Activated CD4-positive, alpha-beta T cell treated with anti-CD3 and anti-CD28 coated beads for 1 hour (primary cell): Measurements from ENCODE around the gene CDH22.

ENCODE experiments used
- DNase-seq: peaks from one replicate; pipeline ENCODE4 v3.0.0-alpha.2; 2020

The CDH22 gene

GRCh38 chr20:46233701-46234100 lies 74.6 kb downstream of the CDH22 start:
- DNase-seq = no peak

DNA sequence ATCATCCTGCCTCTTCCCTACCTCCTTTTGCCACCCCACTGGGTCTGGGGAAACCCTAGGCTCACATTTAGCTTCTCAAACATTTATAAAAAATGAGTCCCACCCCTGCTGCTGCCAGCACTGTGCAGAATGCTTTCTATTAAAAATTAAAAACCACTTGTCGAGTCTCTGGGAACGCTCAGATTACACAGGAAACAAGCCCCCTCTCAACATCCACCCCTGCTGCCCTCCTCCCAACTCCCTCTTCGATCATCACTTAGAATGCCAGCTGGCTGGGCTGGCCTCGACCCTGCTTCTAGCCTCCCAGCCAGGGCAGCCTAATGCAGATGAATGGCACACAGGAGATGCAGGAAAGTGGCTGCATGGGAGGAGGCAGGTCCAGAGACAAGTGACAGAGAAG lies 75.8 kb downstream of the CDH22 start:
- DNase-seq = no peak

DNA sequence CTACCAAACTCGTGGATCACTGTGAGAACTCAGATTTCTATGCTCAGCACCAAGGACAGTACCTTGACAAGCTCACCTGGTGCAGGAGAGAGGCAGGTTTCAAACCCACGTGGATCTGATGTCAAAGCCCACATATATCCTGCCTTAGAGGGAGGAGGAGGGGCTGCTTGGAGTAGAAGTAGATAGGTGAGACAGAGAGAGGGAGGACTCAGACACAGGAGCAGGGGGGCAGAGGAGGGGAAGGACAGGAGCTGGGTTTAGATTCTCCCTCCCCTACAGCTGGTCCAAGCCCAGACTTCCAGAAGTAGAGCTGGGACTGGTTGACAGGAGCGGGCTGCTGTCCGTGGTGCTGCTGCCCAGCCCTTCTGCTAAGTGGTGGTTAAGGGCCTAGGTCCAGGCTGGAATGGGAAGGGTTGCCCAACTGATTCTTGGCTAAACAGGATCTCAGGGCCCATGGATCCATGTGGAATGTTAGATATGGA lies 77.5 kb downstream of the CDH22 start:
- no peak for DNase-seq

DNA sequence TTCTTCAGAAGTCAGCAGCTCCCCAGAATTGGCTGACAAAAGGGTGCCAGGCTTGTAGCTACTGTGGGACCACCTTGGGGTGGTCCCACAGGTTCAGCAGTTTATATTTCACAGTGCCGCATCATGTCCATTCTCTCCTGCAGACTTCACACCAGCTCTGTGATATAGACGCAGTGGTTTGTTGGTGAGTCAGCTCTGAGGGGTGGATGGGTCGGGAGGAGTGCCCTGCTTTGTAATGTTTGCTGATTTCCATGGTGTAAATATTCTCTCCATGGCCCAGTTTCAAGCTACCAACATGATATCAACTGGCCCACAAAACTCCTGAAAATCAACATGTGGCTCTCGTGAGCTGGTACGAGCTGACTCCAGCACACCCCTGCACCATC lies 78.2 kb downstream of the CDH22 start:
- DNase-seq = no peak

- DNase-seq = no peak
Observed at GRCh38 chr20:46229478-46230105, 78.7 kb downstream of the CDH22 start.

DNA sequence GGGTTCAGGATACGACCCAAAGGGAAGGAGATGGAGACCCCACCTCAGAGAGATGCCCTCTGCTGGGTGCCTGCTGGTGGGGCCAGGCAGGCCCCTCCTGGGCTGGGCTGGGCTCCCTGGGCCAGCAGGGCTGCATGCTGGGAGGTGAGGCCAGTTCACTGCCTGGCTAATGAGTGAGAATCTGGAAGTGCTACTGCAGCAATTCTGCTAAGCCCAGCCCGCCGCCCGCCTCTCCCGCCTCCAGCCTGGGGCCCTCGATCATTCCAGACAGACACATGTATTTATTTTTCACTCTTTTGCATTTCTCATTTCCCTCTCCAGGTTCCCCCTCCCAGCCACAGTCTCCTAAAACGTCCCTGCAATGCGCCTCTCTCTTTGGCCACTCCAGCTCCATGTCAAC lies 79.6 kb downstream of the CDH22 start:
- DNase-seq = no peak

DNA sequence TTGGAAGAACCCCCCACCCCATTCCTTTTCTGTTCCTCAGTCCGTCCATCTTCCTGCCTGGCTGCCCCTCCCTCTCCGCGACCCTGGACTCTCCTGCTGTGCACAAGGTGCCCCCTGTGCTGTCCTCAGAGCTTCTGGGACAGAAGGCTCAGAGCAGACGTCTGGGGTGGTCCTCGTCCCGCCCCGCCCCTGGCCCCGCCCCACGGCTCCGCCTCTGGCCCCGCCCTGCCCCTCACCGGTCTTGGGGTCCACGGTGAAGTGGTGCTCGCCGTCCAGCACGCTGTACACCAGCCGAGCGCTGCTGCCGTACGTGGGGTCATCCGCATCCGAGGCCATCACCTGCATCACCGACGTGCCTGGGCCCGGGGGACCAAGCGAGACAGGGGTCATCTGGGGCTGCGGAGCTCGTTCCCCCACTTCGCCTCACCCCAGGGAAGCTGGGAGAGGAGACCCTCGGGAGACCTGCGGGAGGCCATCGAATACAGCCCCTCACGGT lies 81.0 kb downstream of the CDH22 start:
- no peak for DNase-seq

DNA sequence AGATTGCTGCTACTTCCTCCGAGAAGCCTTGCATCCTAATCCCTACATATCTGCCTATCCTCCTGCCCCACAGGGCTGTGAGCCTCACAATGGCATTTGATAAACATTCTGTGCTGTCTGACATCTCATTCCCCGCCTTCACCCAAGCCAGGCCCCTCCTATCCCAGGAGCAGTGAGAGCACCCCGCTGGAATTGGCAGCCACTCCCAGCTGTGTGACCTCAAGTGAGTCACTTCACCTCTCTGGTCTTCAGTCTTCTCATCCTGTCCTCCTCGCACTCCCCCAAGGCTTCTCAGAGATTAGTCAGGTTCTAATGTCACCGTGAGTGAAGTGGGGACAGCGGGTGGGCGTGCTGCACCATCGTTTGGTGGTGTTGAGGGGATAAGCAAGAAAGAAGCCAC lies 81.7 kb downstream of the CDH22 start:
- no peak for DNase-seq

GRCh38 chr20:46222521-46223007 lies 85.7 kb downstream of the CDH22 start:
- no peak for DNase-seq

- no peak for DNase-seq
Observed at GRCh38 chr20:46221256-46221833, 87.0 kb downstream of the CDH22 start.

- DNase-seq = no peak
Observed at GRCh38 chr20:46220455-46221207, 87.7 kb downstream of the CDH22 start.

DNA sequence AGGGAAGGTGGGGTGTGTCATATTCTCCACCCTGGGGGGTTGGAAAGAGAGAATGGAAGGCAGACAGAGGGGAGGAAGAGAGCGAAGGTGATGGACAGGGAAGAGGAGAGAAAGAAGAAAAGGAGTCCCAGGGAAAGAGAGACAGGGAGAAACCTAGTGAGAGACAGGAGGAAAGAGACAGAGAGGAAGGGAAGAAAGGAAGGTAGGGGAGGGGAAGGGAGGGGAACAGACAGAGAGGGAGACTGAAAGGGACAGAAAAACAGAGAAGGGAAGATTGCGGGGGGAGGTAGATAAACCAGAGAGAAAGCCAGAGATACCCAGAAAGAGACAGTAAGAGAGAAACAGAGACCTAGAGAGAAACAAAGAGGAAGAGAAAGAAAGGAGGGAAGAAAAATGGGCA lies 88.4 kb downstream of the CDH22 start:
- DNase-seq = no peak

DNA sequence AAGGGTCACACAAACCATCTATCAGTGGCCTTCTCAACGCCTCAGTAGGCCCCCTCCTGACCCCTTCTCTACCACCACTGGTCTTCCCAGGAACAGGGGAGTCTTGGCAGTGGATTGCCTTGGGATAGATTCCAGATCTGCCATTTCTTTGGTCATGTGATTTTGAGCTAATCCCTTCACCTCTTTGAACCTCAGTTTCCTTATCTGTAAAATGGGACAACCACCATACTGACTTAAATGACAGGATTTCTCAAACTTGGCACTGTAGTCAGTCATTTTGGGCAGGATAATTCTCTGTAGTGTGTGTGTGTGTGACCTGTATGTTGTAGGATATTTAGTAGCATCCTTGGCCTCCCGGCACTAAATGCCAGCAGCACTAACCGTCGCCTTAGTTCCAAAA lies 89.1 kb downstream of the CDH22 start:
- DNase-seq = no peak

GRCh38 chr20:46218656-46219055 lies 89.6 kb downstream of the CDH22 start:
- no peak for DNase-seq

DNA sequence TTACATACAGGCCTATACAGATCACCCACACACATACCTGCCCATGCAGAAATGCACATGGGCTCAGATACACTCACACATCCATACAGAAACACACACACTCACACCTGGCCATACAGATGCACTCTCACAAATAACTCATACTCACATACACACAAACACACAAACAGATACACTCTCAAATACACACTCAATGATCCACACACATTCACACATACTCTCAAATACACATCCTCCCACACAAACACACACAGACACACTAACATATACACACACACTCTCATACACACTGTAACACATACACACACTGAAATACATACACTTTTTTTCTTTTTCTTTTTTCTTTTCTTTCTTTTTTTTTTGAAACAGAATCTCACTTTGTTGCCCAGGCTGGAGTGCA lies 90.7 kb downstream of the CDH22 start:
- no peak for DNase-seq

- no peak for DNase-seq
Observed at GRCh38 chr20:46216770-46217464, 91.4 kb downstream of the CDH22 start.

GRCh38 chr20:46215913-46216707 lies 92.2 kb downstream of the CDH22 start:
- DNase-seq = no peak

DNA sequence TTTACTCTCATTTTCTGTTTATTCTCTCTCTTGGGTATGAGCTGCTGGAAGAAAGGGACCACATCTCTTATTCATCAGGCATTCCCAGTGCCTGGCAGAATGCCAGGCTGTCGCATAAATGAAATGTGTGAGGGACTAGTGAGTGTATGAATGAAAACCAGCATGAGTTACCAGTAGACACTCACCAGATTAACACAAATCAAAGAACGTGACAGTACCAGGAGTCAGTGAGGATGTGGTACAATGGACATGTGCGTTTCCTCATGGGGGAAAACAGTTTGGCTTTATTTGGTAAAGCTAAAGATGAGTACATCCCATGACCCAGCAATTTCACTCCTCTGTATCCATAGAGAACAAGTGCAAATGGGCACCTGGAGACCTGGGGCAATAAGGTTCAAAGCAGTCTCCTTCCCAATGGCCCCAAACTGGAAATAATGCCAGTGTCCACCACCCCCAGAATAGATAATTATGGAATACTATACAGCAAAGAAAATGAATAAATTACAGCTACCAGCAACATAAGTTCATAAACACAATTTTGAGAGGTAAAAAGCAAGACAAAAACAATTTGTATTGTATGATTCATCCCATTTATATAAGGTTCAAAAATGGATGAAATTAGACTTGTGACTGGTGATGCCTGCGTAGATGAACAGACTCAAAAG lies 93.3 kb downstream of the CDH22 start:
- DNase-seq = no peak

- no peak for DNase-seq
Observed at GRCh38 chr20:46213946-46214823, 94.1 kb downstream of the CDH22 start.

GRCh38 chr20:46212876-46213275 lies 95.4 kb downstream of the CDH22 start:
- DNase-seq = no peak

DNA sequence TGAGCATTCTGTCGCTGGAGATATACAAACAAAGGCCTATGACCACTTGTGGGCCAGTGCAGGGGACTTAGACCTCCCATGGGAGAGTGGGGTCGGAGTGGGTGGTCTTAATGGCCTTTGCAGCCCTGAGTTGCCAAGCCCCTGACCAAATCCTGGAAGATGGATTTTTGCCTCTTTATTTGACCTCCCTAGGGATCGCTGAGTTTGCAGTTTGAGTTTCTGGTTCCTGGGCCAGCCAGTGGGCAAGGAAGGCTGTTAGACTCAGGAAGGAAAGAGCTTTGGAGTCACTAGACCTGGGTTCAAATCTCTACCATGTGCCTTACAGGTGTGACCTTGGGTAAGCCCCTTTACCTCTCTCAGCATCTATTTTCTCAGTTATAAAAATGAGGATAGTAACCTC lies 96.0 kb downstream of the CDH22 start:
- DNase-seq = no peak
